HCT116 (cell line): Measurements from ENCODE around the gene FAT1. TPM values are rescaled to one million over a fixed set of nuclear protein-coding genes. Genes with fewer than 3 reads are reported as not detected.

Experiments
- ATAC-seq: fragments of 200-7000 bp; cut with Tn5 transposase; 2 replicates; pipeline ENCODE4 v1.9.1; 2020; ENCODE audit warnings: mild to moderate bottlenecking, moderate library complexity
- BruUV-seq: library from RNA; stranded (reverse); fragments of 400-500 nt; replicated peaks from 2 replicates; lab custom pipeline; 2021; lab: Mats Ljungman, UMichigan
- CTCF ChIA-PET: fragments of 300-600 bp; sonication (Branson Sonifier 250); formaldehyde crosslinking; loops from one replicate; lab custom pipeline; 2021; ENCODE audit warnings: antibody characterized with exemption; lab: Charles Lee
- POLR2A ChIA-PET: fragments of 300-600, 350-600 bp; sonication (Branson Sonifier 250); formaldehyde crosslinking; loops from one replicate; lab custom pipeline; 2021; ENCODE audit warnings: antibody characterized with exemption; lab: Charles Lee
- RAD21 ChIA-PET, 2 experiments: fragments of 300-600 bp; sonication (Branson Sonifier 250); formaldehyde crosslinking; loops; one replicate each; lab custom pipeline; 2023; ENCODE audit warnings: low total read pairs in 2 of 2; ENCODE audit not compliant: uncharacterized antibody in 2 of 2, unreplicated experiment in 2 of 2, low non-redundant PET in 1 of 2; lab: Charles Lee
- DNase-seq: peaks from one replicate; pipeline ENCODE4 v3.0.0-alpha.2; 2010; ENCODE audit warnings: low read depth, low spot score
- H2AFZ ChIP-seq: fragments of 200-600 bp; shearing (Covaris generic), sonication (generic); 2 replicates; pipeline ENCODE4 v1.6.1; 2017; ENCODE audit warnings: low read depth, mixed run types, mixed read lengths, antibody characterized with exemption, low read length; ENCODE audit not compliant: poor library complexity, severe bottlenecking
- H3K27ac ChIP-seq: 2 replicates; pipeline ENCODE4 v1.5.1; 2012; ENCODE audit warnings: low read depth, low read length
- H3K27me3 ChIP-seq: fragments of 200-600 bp; sonication (generic); 2 replicates; pipeline ENCODE4 v1.6.1; 2016; ENCODE audit warnings: mixed run types, low read length, mixed read lengths; ENCODE audit not compliant: insufficient read depth
- H3K36me3 ChIP-seq, 2 experiments: fragments of 200-500 bp in 1 of 2; fragments of 200-600 bp in 1 of 2; sonication (Bioruptor generic) in 1 of 2; sonication (generic) in 1 of 2; 2 replicates each; pipeline versions ENCODE4 v1.5.1 to v1.6.1; 2014 to 2016; ENCODE audit warnings: low read length in 2 of 2, inconsistent platforms in 1 of 2, mixed read lengths in 1 of 2, mixed run types in 1 of 2; ENCODE audit not compliant: insufficient read depth in 2 of 2, control insufficient read depth in 1 of 2
- H3K4me1 ChIP-seq, 2 experiments: fragments of 200-600 bp in 1 of 2; sonication (generic) in 1 of 2; 2 replicates each; pipeline versions ENCODE4 v1.5.1 to v1.6.1; 2012 to 2017; ENCODE audit warnings: low read length in 2 of 2, inconsistent platforms in 1 of 2, mild to moderate bottlenecking in 1 of 2, mixed read lengths in 1 of 2, mixed run types in 1 of 2, moderate library complexity in 1 of 2; ENCODE audit not compliant: insufficient read depth in 2 of 2, control insufficient read depth in 1 of 2
- H3K4me2 ChIP-seq: fragments of 200-600 bp; sonication (generic); 2 replicates; pipeline ENCODE4 v1.6.1; 2017; ENCODE audit warnings: mixed run types, low read length, mixed read lengths
- H3K4me3 ChIP-seq, 2 experiments: fragments of 200-600 bp in 1 of 2; sonication (generic) in 1 of 2; replicated peaks in 1 of 2; 2 replicates each; pipeline ENCODE4 v1.5.1; 2011 to 2016; ENCODE audit warnings: low read length in 2 of 2, control low read depth in 1 of 2, low read depth in 1 of 2, mild to moderate bottlenecking in 1 of 2, mixed read lengths in 1 of 2, mixed run types in 1 of 2
- H3K79me2 ChIP-seq: fragments of 200-600 bp; sonication (generic); 2 replicates; pipeline ENCODE4 v1.6.1; 2017; ENCODE audit warnings: mild to moderate bottlenecking, mixed run types, low read length, moderate library complexity, mixed read lengths; ENCODE audit not compliant: insufficient read depth
- H3K9ac ChIP-seq: fragments of 200-600 bp; sonication (generic); 2 replicates; pipeline ENCODE4 v1.6.1; 2016; ENCODE audit warnings: low read length, mixed read lengths
- H3K9me2 ChIP-seq: fragments of 200-600 bp; sonication (generic), shearing (Covaris generic); 2 replicates; pipeline ENCODE4 v1.6.1; 2017; ENCODE audit warnings: mixed run types, mild to moderate bottlenecking, moderate library complexity; ENCODE audit not compliant: insufficient read depth
- H3K9me3 ChIP-seq, 2 experiments: fragments of 200-500 bp in 1 of 2; fragments of 200-600 bp in 1 of 2; sonication (Bioruptor generic) in 1 of 2; sonication (generic) in 1 of 2; 2 replicates each; pipeline ENCODE4 v1.6.1; 2014 to 2017; ENCODE audit warnings: low read length in 2 of 2, mixed read lengths in 2 of 2, inconsistent platforms in 1 of 2, low read depth in 1 of 2, mild to moderate bottlenecking in 1 of 2, mixed run types in 1 of 2, moderate library complexity in 1 of 2; ENCODE audit not compliant: control insufficient read depth in 1 of 2, insufficient read depth in 1 of 2
- H4K20me1 ChIP-seq: fragments of 200-600 bp; sonication (generic), shearing (Covaris generic); 2 replicates; pipeline ENCODE4 v1.6.1; 2017; ENCODE audit warnings: mixed run types, mild to moderate bottlenecking, moderate library complexity; ENCODE audit not compliant: insufficient read depth
- ATF3 ChIP-seq: IDR thresholded peaks from 2 replicates; pipeline ENCODE4 v1.6.1; 2012
- EGR1 ChIP-seq: IDR thresholded peaks from 2 replicates; pipeline ENCODE4 v1.6.1; 2012; ENCODE audit warnings: low read depth
- EZH2phosphoT487 ChIP-seq: fragments of 200-600 bp; IDR thresholded peaks from 2 replicates; pipeline ENCODE4 v1.6.1; 2018; ENCODE audit warnings: antibody characterized with exemption, borderline replicate concordance
- MAX ChIP-seq: IDR thresholded peaks from 2 replicates; pipeline ENCODE4 v1.6.1; 2012
- POLR2AphosphoS5 ChIP-seq: IDR thresholded peaks from 2 replicates; pipeline ENCODE4 v1.6.1; 2011; ENCODE audit warnings: mild to moderate bottlenecking, low read depth, low read length, moderate library complexity
- SIN3A ChIP-seq: IDR thresholded peaks from 2 replicates; pipeline ENCODE4 v1.6.1; 2012; ENCODE audit warnings: low read depth
- SP1 ChIP-seq: IDR thresholded peaks from 2 replicates; pipeline ENCODE4 v1.6.1; 2012; ENCODE audit warnings: low read depth
- SRF ChIP-seq: IDR thresholded peaks from 2 replicates; pipeline ENCODE4 v1.6.1; 2012; ENCODE audit warnings: low read depth
- TCF7L2 ChIP-seq: IDR thresholded peaks from 2 replicates; pipeline ENCODE4 v1.7.0; 2011; ENCODE audit warnings: borderline replicate concordance, inconsistent platforms; ENCODE audit not compliant: insufficient read depth, insufficient read length; ENCODE audit errors: extremely low read depth
- ZFX ChIP-seq: fragments of 450-650 bp; IDR thresholded peaks from 2 replicates; pipeline ENCODE4 v1.6.1; 2017
- intact Hi-C: fragments of 100-400 bp; cut with micrococcal nuclease; formaldehyde crosslinking; loops from 2 replicates; pipeline ENCODE4 v1.10.0; 2022
- total RNA-seq: library from RNA; stranded (reverse); gene quantifications from one replicate; pipeline ENCODE4 v1.2.1, GENCODE V29; 2021; ENCODE audit not compliant: unreplicated experiment

The FAT1 gene
- total RNA-seq, 1 experiment from 2014 or later, result 676 TPM

- DNase-seq (no peak), ATAC-seq (no peak)
- no TSS peak for BruUV-seq
- no peak for TF ChIP-seq EZH2phosphoT487
- no peak for TF ChIP-seq SRF
- no peak for TF ChIP-seq SIN3A
- no peak for TF ChIP-seq ZFX
- no peak for TF ChIP-seq SP1
- TF ChIP-seq ATF3, result no peak
- no peak for TF ChIP-seq EGR1
- 0 out of 2 replicates have a peak, but pooled peaks have one; percentile 3 for TF ChIP-seq POLR2AphosphoS5
- Histone ChIP-seq H3K36me3 (peaks cover 62 to 67% of the 10 kb centered on the region in 2 experiments), H3K9me2 (no peaks in the 10 kb centered on the region), H3K79me2 (peaks cover 100% of the 10 kb centered on the region), H3K9me3 (no peaks in the 10 kb centered on the region), H3K9ac (no peak overlapping the region), H2AFZ (no peak overlapping the region), H3K4me1 (peaks cover 11 to 25% of the 10 kb centered on the region in 2 experiments), H3K4me2 (no peak overlapping the region), H3K27ac (no peak overlapping the region), H3K4me3 (no peak overlapping the region), H4K20me1 (peaks cover 98% of the 10 kb centered on the region), H3K27me3 (no peaks in the 10 kb centered on the region)
- intact Hi-C loops, result no loop called here
- ChIA-PET POLR2A (no interaction called here), CTCF (no interaction called here), RAD21 (no interaction called here)
Measured at GRCh38 chr4:186708554-186708953, 15.1 kb downstream of the FAT1 start.

GRCh38 chr4:186707996-186708395 is 15.7 kb downstream of the FAT1 start:
- ATAC-seq (no peak), DNase-seq (no peak)
- POLR2A ChIA-PET, result no interaction called here
- Histone ChIP-seq H3K9me2 (no peaks in the 10 kb centered on the region), H4K20me1 (peaks cover 98% of the 10 kb centered on the region), H3K4me3 (no peak overlapping the region), H3K4me2 (no peak overlapping the region), H3K9me3 (no peaks in the 10 kb centered on the region), H3K4me1 (peaks cover 6 to 23% of the 10 kb centered on the region in 2 experiments; a peak in 3 of 4 replicates), H3K27me3 (no peaks in the 10 kb centered on the region), H3K9ac (no peak overlapping the region), H2AFZ (no peak overlapping the region), H3K36me3 (peaks cover 61 to 73% of the 10 kb centered on the region in 2 experiments), H3K79me2 (peaks cover 100% of the 10 kb centered on the region), H3K27ac (no peak overlapping the region)
- CTCF ChIA-PET, result no interaction called here
- TF ChIP-seq MAX, result no peak
- TF ChIP-seq TCF7L2, result no peak
- no TSS peak for BruUV-seq
- RAD21 ChIA-PET, result no interaction called here
- intact Hi-C loops, result no loop called here
